NCI-H82 treated with DMSO at 0.1 percent for 48 hours (cell line): ENCODE measurements around the gene MYLK4.
A peak's percentile ranks its signal among the peaks of the same experiment; 100 is the strongest.

Experiments
- DNase-seq: peaks from one replicate; lab custom pipeline; 2025; ENCODE audit not compliant: unreplicated experiment; lab: John Stamatoyannopoulos, UW

MYLK4 gene

GRCh38 chr6:2663123-2663522 is 87.6 kb downstream of the MYLK4 start:
- DNase-seq = no peak

DNA sequence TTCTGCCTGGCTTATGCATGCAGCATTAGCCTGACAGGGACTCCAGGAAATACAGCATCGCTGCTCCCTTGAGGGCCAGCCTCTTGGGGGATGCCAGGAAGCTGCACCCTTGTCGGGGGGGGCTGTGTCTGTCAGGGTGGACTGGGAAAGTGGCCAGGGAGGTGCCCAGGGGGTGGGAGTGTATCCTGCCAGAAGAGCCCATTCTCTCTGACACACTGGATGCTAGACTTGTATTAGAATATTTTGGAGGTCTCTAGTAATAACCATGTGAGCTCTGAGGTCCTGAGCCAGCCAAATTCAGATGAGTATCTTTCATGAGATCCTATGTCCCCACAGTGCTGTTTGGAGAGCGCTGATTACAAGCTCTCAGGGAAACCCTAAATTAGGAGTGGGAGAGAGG is 89.1 kb downstream of the MYLK4 start:
- DNase-seq = no peak

- no peak for DNase-seq
Measured at GRCh38 chr6:2659882-2660281, 90.8 kb downstream of the MYLK4 start.

DNA sequence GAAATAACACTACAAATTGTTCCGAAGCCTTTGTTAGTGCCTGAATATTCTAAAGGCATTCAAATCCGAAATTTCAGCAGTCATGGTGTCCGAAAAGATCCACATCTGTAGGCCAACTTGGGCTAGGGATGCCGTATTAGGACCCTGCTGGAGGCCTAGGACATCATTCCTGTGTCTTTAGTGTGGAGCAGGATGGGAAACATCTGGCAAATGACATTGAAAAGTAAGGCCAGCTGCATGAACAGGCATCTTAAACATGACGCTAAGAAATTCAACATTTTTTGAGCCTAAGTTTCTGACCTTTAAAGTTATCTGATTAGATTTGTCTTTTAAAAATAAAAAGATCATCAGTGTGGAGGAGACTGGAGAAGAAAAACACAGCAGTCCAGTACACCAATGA is 91.3 kb downstream of the MYLK4 start:
- DNase-seq = no peak

- no peak for DNase-seq
Measured at GRCh38 chr6:2658788-2659187, 91.9 kb downstream of the MYLK4 start.

DNA sequence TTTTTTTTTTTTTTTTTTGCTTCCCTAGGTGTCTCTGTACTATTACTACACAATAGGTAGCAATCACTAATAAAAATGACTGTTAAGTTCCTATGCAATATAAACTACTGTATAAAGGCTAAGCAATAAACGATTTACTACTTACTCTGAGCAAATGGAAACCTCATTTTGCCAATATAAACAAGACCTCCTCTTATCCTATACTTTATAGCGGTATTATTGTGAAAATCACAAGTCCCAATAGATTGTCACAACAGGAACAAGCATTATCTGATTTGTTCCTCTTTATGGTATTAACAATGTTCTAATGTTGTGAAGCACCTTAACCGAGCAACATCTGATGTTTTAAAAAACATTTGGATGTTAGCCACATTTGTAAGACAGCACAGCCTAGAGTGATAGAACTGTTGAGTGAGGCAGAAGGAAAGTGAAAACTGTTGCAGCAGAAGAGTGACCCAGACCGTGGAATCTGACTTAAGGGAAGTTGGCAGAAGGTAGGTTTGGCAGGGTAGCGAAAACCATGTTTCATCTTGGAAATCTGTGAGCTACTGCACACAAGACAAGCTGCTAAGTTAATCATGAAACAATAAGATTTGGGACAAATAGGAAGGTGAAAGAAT is 94.2 kb downstream of the MYLK4 start:
- no peak for DNase-seq

GRCh38 chr6:2655844-2656433 is 94.8 kb downstream of the MYLK4 start:
- DNase-seq = no peak

- DNase-seq = no peak
Measured at GRCh38 chr6:2653369-2654032, 97.2 kb downstream of the MYLK4 start.

- no peak for DNase-seq
Measured at GRCh38 chr6:2652611-2653010, 98.1 kb downstream of the MYLK4 start.

DNA sequence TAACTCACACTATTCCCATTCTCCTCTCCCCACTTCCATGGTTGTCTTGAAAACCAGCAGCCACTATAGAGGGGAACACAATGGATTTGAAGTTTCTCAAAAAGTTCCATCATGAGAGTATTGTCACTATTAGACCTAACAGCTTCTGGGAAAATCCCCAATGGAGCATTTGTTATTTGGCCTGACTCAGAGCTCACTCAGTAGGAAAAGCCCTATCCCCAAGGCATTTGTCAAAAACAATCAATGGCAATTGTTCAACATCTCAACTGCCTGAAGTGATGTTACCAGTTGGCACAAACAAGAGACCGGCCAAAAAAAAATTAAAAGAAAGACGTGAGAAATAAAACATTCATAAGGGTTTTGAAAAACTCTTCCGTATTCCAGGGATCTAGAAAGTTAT is 98.8 kb downstream of the MYLK4 start:
- DNase-seq = no peak

DNA sequence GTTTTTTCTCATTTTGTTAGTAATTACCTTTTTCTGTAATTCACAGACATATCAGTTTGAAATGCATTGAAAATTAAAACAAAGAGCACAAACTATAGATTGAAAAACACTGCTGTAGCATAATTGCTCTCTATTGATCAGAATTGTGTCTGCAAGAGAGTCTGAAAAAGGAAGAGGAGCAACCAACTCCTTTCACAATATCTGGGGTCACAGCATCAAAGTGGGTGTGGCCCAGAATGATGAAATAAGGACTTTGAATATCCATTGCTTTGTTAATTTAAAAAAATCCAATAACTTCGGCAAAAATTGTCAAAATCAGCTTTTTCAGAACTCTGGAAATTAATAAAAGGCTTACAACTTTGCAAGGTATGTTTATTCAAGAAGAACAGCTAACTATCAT is 99.2 kb downstream of the MYLK4 start:
- DNase-seq = no peak

DNA sequence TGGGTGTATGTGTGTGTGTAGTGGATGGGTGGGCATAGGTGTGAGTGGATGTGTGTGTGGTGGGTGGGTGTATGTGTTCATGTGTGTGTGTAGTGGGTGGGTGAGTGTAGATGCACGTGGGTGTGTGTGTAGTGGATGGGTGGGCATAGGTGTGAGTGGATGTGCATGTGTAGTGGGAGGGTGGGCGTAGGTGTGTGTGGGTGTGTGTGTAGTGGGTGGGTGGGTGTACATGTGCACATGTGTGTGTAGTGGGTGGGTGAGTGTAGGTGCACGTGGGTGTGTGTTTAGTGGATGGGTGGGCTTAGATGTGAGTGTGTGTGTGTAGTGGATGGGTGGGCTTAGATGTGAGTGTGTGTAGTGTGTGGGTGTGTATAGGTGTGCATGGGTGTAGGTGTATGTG is 104.4 kb downstream of the MYLK4 start:
- DNase-seq = no peak

DNA sequence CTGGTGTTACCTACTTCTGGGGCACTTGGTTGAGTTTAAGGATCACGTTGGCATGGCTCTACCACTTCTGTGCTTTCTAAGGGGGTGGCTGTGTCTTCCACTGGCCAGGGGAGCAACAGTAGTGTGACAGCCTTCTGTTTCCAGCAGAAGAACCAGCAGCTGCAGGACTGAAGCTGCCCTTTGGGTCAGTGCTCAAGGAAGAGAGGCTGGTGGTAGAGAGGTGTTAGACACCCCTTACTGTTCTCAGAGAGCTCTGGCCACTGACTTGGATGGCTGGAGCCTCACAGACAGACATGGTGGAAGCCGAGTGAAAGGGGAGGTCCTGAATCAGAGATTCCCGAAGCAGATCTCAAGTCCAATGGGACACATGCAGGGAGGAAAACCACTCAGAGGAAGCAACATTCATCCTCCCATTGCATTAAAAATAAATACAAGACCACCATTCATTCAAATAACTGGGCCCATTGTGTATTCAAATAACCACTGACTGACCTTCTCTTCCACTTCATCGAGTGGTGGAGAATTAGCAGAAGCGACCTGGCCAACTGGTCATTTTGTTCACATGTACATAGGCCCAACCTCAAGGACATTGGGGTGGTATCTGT is 106.7 kb downstream of the MYLK4 start:
- DNase-seq = no peak

- DNase-seq = no peak
Measured at GRCh38 chr6:2643130-2643529, 107.6 kb downstream of the MYLK4 start.

DNA sequence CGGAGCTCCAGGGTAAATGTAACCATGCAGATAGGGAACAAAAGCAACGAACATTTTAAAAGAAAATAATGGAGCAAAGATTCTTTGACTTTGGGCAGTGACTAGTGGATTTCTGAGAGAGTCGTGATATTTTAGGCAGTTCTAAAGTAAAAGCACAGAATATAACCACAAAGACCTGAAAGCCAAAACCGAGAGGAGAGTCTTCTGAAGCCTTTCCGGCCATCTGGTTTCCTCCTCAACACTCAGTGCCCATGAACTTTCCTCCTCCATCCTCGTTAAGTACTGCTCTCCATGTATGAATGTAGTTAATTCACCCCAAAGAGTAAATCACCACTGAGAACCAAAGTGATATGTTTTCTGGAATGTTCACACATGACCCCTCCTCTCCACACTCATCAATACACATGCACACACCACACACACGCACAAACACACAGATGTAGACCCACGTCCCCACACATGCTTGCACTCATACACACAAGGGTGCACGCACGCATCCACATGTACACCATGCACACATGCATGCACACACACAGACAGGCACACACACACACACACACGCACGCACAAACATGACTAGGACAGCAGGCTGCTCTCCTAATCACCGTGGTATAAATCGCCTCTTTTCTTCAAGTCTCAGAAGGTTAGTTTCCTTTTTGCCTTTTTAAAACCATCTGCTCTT is 109.5 kb downstream of the MYLK4 start:
- DNase-seq = no peak

- no peak for DNase-seq
Measured at GRCh38 chr6:2640551-2640950, 110.2 kb downstream of the MYLK4 start.

DNA sequence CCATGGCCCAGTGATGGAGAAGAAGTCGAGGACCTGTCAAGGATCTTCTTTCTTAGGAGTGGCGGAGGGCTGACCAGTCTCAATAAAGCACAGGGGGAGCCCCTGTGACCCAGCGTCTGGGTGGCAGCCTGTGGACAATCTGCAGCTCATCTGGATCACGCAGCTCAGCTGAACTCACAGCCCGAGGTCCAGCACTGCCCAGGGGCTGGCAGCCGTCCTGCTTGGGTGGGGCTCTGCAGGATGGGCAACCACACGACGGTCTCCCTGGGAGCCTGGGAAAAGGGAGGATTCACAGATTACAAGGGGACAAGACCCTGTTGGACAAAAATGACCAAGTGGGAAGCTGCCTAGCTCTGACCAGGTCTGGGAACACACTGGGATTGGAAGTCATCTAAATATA is 110.8 kb downstream of the MYLK4 start:
- DNase-seq = no peak

GRCh38 chr6:2639167-2639566 is 111.6 kb downstream of the MYLK4 start:
- DNase-seq = no peak

- no peak for DNase-seq
Measured at GRCh38 chr6:2636672-2637071, 114.0 kb downstream of the MYLK4 start.

GRCh38 chr6:2635911-2636310 is 114.8 kb downstream of the MYLK4 start:
- no peak for DNase-seq

- DNase-seq = peak; percentile 45
Measured at GRCh38 chr6:2634139-2634964, 116.4 kb downstream of the MYLK4 start.
